ENCODE results near the gene ADORA1.

ADORA1 gene

DNA sequence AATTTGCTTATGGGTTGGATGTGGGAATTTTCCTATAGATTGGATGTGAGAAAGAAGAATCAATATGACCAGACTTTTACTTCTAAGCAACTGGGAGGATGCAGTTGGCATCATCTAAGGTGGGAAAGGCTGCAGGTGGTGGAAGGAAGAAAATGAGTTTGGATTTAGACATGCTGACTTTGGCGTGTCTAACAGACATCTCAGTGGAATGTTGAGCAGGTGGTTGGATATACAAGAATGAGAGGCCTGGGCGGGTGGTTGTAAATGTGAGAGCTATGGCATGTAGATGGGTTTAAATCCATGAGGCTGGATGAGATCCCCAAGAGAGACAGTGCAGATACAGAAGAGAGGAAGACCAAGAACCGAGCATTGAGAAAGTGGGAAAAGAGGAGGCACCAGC is 10.5 kb downstream of the ADORA1 start:
- TF ChIP-seq TCF12 (IDR thresholded peaks at IDR 0.05; ENCODE audit: low read depth) (no peak), EGR1 (IDR thresholded peaks at IDR 0.05) (no peak), CREB1 (IDR thresholded peaks at IDR 0.05; ENCODE audit: low read depth) (no peak), RAD21 (IDR thresholded peaks at IDR 0.05; ENCODE audit: low read depth) (no peak), TAF1 (IDR thresholded peaks at IDR 0.05; ENCODE audit: low read depth) (no peak), FOXM1 (IDR thresholded peaks at IDR 0.05; ENCODE audit: borderline replicate concordance, low read depth) (no peak), TEAD4 (IDR thresholded peaks at IDR 0.05) (no peak), ZBTB7A (IDR thresholded peaks at IDR 0.05; ENCODE audit: low read depth) (no peak), YY1 (IDR thresholded peaks at IDR 0.05; ENCODE audit: low read depth) (no peak), NFIC (IDR thresholded peaks at IDR 0.05) (no peak), EP300 (IDR thresholded peaks at IDR 0.05; ENCODE audit: borderline replicate concordance) (no peak)
- TF ChIP-seq, protein P1, sequence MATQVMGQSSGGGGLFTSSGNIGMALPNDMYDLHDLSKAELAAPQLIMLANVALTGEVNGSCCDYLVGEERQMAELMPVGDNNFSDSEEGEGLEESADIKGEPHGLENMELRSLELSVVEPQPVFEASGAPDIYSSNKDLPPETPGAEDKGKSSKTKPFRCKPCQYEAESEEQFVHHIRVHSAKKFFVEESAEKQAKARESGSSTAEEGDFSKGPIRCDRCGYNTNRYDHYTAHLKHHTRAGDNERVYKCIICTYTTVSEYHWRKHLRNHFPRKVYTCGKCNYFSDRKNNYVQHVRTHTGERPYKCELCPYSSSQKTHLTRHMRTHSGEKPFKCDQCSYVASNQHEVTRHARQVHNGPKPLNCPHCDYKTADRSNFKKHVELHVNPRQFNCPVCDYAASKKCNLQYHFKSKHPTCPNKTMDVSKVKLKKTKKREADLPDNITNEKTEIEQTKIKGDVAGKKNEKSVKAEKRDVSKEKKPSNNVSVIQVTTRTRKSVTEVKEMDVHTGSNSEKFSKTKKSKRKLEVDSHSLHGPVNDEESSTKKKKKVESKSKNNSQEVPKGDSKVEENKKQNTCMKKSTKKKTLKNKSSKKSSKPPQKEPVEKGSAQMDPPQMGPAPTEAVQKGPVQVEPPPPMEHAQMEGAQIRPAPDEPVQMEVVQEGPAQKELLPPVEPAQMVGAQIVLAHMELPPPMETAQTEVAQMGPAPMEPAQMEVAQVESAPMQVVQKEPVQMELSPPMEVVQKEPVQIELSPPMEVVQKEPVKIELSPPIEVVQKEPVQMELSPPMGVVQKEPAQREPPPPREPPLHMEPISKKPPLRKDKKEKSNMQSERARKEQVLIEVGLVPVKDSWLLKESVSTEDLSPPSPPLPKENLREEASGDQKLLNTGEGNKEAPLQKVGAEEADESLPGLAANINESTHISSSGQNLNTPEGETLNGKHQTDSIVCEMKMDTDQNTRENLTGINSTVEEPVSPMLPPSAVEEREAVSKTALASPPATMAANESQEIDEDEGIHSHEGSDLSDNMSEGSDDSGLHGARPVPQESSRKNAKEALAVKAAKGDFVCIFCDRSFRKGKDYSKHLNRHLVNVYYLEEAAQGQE (IDR thresholded peaks at IDR 0.05; ENCODE audit: low read depth), result no peak
- TF ChIP-seq, protein P2, sequence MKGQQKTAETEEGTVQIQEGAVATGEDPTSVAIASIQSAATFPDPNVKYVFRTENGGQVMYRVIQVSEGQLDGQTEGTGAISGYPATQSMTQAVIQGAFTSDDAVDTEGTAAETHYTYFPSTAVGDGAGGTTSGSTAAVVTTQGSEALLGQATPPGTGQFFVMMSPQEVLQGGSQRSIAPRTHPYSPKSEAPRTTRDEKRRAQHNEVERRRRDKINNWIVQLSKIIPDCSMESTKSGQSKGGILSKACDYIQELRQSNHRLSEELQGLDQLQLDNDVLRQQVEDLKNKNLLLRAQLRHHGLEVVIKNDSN (IDR thresholded peaks at IDR 0.05), result no peak
- TF ChIP-seq, protein P3, sequence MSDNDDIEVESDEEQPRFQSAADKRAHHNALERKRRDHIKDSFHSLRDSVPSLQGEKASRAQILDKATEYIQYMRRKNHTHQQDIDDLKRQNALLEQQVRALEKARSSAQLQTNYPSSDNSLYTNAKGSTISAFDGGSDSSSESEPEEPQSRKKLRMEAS (IDR thresholded peaks at IDR 0.05), result no peak

DNA sequence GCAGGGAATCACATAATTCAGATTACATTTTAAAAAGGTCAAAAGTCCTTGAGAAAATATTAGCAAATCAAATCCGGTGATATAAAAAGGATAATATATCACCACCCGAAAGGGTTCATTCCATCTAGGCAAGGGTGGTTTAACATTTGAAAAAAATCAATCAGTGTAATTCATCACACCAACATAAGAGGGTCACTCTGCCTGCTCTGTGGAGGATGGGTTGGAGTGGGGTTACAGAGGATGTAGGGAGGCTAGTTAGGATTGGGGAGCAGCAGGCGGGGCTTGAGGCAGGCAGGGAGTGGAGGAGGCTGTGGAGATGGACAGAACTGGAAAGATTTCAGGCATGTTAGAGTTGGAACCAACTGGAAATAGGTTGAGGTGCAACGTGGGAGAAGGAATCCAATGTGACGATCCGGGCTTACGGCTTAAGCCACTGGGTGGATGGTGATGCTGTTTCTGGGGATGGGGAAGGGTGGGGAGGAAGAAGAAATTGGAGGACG is 12.5 kb downstream of the ADORA1 start:
- TF ChIP-seq CEBPB (IDR thresholded peaks at IDR 0.05) (no peak), ZBTB7A (IDR thresholded peaks at IDR 0.05; ENCODE audit: low read depth) (no peak), YY1 (IDR thresholded peaks at IDR 0.05; ENCODE audit: low read depth) (no peak), TCF12 (IDR thresholded peaks at IDR 0.05; ENCODE audit: low read depth) (no peak), TEAD4 (IDR thresholded peaks at IDR 0.05) (no peak), FOXM1 (IDR thresholded peaks at IDR 0.05; ENCODE audit: borderline replicate concordance, low read depth) (no peak), NFIC (IDR thresholded peaks at IDR 0.05) (no peak), EGR1 (IDR thresholded peaks at IDR 0.05) (no peak), CREB1 (IDR thresholded peaks at IDR 0.05; ENCODE audit: low read depth) (no peak), TAF1 (IDR thresholded peaks at IDR 0.05; ENCODE audit: low read depth) (no peak), EP300 (IDR thresholded peaks at IDR 0.05; ENCODE audit: borderline replicate concordance) (no peak), RAD21 (IDR thresholded peaks at IDR 0.05; ENCODE audit: low read depth) (no peak)
- TF ChIP-seq, protein P1 (IDR thresholded peaks at IDR 0.05; ENCODE audit: low read depth), result no peak
- TF ChIP-seq, protein P2 (IDR thresholded peaks at IDR 0.05), result no peak

DNA sequence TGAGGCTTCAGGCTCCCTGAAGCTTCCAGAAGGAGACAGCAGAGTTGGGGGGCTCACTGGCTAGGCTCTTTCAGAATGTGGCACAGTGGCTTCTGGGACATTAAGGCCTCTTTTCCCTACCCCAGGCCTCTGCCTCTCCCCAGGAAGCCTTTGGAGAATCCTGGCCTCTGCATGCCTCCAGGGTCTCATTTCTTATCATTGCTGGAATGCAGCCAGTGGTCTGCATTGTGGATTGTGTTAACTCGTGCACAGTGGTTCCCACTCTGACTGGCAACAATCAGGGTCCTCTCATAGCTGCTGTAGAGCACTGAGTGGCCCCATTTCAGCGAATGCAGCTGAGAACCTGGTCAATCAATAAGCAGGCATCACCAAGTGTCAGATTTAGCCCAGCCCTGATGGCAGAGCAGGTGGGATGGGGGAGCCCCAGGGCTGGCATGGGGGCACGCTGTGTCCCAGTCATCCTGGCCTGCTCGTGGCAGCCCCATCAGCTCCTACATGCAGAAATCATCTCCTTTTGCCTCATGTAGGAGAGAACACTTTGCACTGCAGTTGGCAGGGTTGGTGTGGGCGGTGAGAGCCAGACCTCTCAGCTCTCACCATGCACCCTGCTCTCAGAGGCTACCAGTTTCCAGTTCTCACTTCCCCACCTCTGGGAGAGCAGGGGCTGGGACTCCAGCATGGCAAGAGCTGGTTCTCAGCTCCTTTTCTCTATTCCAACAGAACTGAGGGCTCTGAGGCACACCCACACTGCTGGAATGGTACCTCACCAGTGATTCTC is 13.4 kb downstream of the ADORA1 start:
- TF ChIP-seq TEAD4 (IDR thresholded peaks at IDR 0.05), result no peak
- no peak for TF ChIP-seq EP300 (IDR thresholded peaks at IDR 0.05; ENCODE audit: borderline replicate concordance)
- no peak for TF ChIP-seq CREB1 (IDR thresholded peaks at IDR 0.05; ENCODE audit: low read depth)
- TF ChIP-seq RAD21 (IDR thresholded peaks at IDR 0.05; ENCODE audit: low read depth), result no peak
- TF ChIP-seq, protein P3 (IDR thresholded peaks at IDR 0.05), result no peak
- no peak for TF ChIP-seq EGR1 (IDR thresholded peaks at IDR 0.05)
- TF ChIP-seq, protein P2 (IDR thresholded peaks at IDR 0.05), result no peak
- TF ChIP-seq NFIC (IDR thresholded peaks at IDR 0.05), result no peak

DNA sequence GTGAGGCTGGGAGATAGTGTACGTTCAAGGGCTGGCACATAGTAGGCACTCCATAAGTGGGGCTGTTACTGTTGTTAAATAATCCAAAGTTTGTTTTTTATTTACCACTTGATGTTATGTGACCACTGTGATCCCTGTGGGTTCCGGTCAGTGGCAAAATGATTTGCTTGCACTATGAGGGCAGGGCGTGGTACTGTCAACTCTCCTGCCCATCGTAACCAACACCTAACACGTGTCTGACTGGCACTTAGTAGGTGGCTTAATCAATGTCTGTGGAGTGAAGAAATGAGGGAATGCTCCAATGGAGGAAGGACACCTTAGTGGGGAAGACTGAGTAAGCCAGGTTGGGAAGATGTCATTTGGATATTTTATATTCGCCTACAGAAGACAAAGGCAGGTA is 14.6 kb downstream of the ADORA1 start:
- TF ChIP-seq CEBPB (IDR thresholded peaks at IDR 0.05) (no peak), EP300 (IDR thresholded peaks at IDR 0.05; ENCODE audit: borderline replicate concordance) (no peak), TEAD4 (IDR thresholded peaks at IDR 0.05) (no peak), TCF12 (IDR thresholded peaks at IDR 0.05; ENCODE audit: low read depth) (no peak), CREB1 (IDR thresholded peaks at IDR 0.05; ENCODE audit: low read depth) (no peak)
- TF ChIP-seq, protein P1 (IDR thresholded peaks at IDR 0.05; ENCODE audit: low read depth), result no peak
- TF ChIP-seq, protein P3 (IDR thresholded peaks at IDR 0.05), result no peak

Data from Ishikawa (cell line).